Activated CD8-positive, alpha-beta memory T cell treated with anti-CD3 and anti-CD28 coated beads for 48 hours (primary cell): ENCODE data around the gene PTAR1.

Experiments used
- DNase-seq, 3 experiments: peaks; one replicate each; pipeline ENCODE4 v3.0.0-alpha.2; 2020; ENCODE audit warnings: low read depth in 2 of 3, low spot score in 2 of 3

The PTAR1 gene

DNA sequence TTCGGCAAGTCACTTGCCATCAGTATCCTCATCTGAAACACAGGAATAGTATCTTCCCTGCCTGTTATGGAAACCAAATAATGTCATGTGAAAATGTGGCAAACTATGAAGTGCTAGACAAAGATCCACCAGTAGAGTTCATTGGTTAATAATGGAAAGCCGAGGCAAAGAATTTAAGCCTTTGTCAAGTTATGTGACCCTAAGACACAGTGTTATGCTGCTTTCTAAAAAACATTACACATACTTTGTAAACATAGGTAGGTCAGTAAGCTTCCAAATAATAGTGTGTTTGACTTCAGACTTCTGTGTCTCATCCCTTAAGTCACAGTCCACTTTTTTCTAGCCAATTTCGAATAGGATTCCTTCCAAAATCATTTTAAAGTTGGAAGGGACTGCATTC is 6.0 kb downstream of the PTAR1 start:
- no peak for DNase-seq

GRCh38 chr9:69750085-69750484 is 9.7 kb downstream of the PTAR1 start:
- no peak for DNase-seq

DNA sequence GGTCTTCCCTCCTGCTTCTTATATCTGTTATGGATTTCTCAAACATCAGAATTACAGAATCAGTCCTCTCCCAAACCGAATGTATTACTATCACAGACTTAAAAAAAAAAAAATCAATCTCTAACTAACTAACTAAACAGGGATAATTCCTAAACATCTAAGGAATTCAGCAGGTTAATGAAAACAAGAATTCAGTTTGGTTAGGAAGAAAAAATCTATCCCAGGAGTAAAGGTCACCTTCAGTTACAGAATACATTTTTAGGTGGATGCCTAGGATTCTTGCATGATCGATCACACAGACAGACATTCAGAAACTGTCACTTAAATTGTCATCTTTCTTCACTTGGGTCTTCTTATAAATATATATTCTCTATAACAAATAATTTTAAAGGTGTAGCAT is 11.5 kb downstream of the PTAR1 start:
- no peak for DNase-seq

DNA sequence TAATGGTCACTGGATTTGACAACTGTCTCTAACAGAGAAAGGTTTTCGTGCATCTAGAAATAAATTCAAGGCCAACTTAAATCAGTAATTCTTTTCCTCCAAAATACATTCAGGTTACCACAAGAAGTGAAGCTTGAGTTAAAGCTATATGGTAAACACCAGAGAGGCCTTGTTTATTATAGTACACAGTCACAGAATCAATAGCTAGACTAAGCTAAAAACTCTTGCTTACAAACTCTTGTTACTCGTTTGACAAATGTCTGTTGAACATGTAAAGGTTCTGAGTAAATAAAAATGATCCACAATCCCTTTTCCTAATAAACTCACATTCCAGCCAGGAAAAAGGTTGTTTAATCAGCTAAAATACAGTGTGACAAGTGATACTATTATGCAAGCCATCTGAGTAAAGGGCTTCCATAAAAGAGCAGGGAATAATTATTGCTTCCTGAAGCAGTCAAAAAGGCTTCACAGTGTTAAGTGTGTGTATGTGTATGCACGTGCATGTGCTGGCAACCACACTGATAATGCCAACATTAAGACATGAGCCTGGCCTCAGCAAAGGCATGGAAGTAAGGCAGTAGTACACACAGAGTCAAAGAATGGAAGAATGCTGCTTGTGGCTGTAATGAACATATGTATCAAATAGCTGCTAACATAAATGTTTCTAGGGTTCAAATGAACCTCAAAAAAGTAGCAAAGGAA is 12.8 kb downstream of the PTAR1 start:
- DNase-seq = no peak

GRCh38 chr9:69745716-69746437 is 13.9 kb downstream of the PTAR1 start:
- DNase-seq = no peak

- no peak for DNase-seq
Observed at GRCh38 chr9:69744688-69745380, 15.0 kb downstream of the PTAR1 start.

DNA sequence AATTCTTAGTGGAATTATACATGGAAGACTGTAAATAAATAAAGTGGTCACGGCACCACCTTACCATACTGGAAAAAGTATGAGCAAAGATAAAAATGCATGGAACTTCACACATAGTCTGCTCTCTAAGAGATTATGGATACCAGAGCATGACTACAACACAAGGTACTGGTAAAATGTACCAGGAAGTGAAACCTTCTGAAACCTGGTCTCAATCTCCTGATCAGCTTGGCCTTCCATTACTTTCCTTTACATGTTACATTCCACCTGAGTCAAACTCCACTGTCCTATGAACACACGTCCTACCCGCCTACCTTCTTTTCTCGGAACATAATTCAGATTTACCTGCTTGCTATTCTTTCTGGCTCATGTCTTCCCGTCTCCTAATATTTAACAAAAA is 15.9 kb downstream of the PTAR1 start:
- DNase-seq = no peak

DNA sequence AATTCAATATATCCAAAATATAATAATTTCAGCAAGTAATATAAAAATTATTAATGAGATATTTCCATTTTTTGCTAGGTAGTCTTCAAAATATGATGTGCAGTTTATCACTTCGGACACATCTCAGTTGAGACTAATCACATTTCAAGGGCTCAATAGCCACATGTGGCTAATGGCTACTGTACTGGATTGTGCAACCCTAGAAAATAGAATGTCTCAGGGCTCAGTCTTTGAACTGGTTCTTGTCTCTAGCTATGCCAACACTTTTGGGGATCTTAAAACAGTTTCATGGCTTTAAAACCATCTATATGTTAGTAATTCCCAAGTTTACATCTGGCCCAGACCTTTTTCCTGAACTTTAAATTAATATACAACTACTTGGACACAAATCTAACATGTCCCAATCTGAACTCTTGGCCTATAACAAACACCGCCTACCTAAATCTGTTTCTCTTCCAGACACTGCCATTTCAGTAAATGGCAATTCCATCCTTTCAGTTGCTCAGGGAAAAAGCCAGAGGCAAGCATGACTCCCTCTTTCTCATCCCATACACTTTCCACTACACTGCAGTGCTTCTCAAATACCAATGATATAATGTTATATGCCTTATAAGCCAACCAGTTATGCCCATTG is 18.8 kb downstream of the PTAR1 start:
- DNase-seq = no peak

- DNase-seq = no peak
Observed at GRCh38 chr9:69731348-69731747, 28.5 kb downstream of the PTAR1 start.

DNA sequence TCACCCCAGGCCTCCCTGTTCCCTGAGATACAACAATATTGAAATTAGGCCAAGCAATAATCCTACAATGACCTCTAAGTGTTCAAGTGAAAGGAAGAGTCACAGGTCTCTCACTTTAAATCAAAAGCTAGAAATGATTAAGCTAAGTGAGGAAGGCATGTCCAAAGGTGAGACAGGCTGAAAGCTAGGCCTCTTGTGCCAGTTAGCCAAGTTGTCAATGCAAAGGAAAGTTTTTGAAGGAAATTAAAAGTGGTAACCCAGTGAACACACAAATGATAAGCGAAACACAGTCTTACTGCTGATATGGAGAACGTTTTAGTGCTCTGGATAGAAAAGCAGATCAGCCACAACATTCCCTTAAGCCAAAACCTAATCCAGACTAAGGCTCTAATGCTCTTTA is 39.8 kb downstream of the PTAR1 start:
- no peak for DNase-seq

DNA sequence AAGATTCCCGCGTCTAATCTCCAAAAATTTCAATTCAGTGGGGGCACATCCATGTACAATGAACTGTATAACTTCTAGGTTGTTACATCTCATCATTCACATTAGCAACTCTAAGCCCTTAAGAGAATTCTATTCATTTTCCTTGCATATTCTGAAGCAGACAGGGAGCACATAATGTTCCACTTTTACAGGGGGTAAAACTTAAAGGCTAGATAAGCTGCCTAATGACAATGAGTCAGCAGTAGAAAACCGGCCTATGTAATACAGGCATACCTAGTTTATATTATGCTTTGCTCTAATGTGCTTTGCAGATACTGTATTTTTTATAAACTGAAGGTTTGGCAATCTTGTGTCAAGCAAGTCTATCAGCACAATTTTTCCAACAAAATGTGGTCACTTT is 40.4 kb downstream of the PTAR1 start:
- DNase-seq = no peak

DNA sequence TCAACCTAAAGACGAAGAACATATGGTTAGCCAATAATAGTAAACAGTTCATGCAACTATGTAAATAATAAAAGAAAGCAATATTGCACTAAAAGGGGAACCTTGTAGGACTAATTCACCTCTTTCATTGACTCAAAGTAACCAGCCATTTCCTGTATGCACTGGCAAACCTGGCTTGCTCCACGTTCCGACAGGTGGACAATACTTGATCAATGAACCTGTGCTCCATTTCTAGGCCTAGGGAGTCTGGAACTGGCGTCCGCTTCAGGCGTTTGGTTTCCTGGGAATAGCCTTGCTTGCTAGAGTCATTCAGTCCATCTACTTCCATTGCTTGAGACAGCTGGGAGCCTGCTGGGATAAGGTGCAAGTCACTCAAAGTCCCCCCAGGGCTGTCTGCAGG is 41.6 kb downstream of the PTAR1 start:
- no peak for DNase-seq

DNA sequence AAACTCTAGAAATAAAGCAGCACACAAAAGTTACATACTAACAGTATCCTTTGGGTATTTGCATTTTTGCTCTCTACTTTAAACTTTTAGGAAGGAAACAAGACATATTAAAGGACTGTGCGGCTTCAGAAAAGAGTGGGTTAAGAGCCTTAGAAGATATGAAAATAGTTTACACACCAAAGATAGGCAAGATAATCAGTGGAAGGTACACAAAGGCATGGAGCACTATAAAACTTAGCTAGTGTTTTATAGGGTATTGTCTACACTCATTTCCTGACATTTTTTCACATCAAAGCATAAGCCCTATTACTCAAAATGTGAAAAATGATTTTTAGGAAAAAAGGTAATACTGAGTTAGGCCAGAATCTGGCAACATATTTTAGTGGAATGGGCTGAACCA is 44.0 kb downstream of the PTAR1 start:
- DNase-seq = no peak

DNA sequence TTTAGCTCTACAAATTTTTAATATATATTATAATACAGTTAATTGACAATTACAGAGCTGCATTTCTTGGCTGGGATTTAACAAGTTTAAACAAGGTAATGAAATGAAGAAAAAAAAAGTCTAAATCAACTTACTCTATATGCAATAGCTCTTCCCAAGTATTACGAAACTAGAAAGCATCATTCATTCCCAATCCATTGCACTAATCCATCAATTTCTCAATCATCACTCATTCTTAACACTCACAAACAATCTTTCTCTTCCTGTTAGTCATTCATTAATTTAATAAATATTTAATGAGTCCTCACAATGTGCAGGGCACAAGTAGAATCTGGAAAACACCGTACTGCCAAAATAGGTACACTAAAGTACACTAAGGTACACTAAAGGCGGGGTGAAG is 44.7 kb downstream of the PTAR1 start:
- DNase-seq = no peak

GRCh38 chr9:69697475-69697874 is 62.3 kb downstream of the PTAR1 start:
- no peak for DNase-seq

DNA sequence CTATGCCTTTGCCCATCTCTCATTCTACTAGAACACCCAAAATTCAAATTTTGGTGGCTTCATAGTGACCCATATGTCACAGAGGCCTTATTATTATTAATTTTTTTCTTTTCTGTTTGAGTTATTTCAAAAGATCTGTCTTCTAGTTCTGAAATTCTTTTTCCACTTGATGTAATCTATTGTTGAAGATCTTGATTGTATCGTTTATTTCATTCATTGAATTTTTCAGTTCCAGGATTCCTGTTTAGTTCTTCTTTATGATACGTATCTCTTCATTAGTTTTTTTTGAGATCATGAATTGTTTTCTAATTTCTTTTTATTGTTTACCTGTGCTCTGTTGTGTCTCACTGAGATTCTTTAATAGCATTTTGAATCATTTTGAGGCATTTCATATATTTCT is 63.0 kb downstream of the PTAR1 start:
- no peak for DNase-seq

DNA sequence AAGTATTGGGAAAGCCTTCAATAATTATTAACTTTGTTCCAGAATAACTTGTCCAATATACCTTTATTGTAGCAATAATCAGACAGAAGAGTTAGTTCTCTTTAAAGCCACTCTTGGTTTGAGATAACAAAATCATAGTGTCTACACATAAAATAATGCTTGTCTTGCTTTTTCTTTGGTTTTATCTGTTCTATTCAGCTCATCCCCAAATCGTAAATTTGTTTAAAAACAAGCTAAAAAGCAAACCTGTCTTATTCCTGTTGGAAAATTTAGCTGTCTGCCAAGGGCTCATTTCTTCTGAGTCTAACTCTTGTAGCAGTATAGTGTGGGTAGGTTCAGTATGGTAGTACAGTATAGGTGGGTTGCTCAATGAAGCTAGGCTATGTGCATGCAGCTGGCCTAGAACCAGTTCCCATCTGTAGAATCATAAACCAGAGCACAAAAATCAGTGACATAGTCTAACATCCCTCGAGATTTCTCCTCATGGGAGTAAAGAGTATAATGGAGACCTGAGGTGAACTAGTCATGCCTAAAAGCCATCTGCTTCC is 69.7 kb downstream of the PTAR1 start:
- DNase-seq = no peak

DNA sequence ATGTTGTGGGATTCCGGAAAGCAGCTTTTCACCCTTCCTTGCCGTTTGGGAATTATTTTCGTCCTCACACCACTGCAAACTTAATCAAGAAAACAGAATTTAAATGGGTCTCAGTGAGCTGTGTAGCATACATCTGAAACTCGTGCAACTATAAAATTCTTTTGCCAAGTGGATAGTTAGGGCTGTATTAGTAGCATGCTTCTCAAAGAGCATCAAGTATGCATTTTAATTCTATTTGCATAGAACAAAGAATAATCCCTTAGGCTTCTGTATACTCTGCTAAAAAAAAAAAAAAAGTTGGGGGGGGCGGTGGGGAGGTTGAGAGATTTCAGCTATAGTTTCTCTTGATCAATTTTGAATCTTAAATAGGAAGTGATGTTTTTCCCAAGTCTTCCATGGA is 75.9 kb downstream of the PTAR1 start:
- DNase-seq = no peak

DNA sequence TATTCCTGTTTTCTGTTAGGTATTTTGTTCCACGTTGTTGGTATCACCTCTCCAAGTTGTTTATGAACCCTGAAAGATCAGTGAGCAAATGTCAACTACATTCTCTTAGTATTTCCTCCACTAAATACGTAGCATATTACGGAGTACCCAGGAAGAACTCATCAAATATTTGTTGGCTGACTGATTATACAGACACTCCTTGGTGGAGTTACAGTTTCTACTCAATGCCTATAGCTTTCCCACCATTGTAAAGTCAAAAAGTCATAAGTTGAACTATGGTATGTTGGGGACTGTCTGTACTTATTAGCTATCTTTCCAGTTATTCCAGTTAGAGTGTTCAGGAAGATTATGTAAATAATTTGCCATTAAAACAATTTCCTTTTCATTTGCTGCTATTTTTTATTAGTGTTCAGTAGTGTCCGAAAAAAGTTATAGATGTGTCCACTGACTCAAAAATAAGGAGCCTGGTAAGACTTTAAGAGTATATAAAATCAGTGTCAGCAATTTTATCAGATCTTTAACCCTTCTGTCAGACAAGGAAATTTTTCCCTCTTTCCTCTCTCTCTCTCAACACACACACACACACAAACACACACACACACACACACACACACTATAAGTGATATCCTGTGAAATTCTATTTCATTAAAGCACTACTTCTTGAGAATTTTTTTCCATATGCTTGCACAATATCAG is 80.8 kb downstream of the PTAR1 start:
- no peak for DNase-seq

GRCh38 chr9:69677931-69678330 is 81.9 kb downstream of the PTAR1 start:
- no peak for DNase-seq

- no peak for DNase-seq
Observed at GRCh38 chr9:69675563-69675962, 84.2 kb downstream of the PTAR1 start.
